ENCODE data around the gene GOLGA6L10. TPM values are rescaled to one million over a fixed set of nuclear protein-coding genes. Genes with fewer than 3 reads are reported as not detected.

GOLGA6L10 gene
- total and polyA plus RNA-seq, 2 of the 4 experiments (the other 2 are of a cell fraction) = under 0.01 to 0.79 TPM

DNA sequence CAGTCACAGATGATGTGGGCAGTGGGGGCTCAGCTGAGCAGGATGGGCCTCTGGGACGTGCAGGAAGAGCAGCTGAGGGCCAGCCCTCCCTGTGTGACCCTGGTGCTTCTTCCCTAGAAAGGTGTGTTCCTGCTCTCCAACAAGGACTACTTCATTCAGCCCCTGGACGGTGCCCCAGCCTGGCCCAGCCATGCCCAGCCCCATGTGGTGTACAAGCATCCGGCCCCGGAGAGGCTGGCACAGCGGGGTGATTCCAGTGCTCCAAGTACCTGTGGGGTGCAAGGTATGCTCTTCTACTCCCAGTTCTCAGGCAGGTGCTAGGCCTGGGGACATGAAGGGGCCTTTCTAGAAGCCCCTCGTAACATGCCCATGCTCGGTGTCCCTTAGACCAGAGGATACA is 48.4 kb downstream of the GOLGA6L10 start:
- ATAC-seq (ENCODE audit: low read depth) (no peak), DNase-seq (no peak)
- H2AK9ac ChIP-seq (replicated peaks; ENCODE audit: low read depth, low read length, poor library complexity) = peak overlapping the region; percentile 28
- no peak overlapping the region for H3K14ac ChIP-seq (replicated peaks; ENCODE audit: low read depth, low read length)
- no peaks in the 10 kb centered on the region for H3K9me3 ChIP-seq (ENCODE audit: control insufficient read depth, insufficient read depth, low read length)
- no peaks in the 10 kb centered on the region; the same call in 1 of the 2 replicates for H3K9me1 ChIP-seq (ENCODE audit: insufficient read depth, low read length)
- no peaks in the 10 kb centered on the region for H4K20me1 ChIP-seq (ENCODE audit: insufficient read depth, low read length)
- in situ Hi-C loops (cut with MboI; ENCODE audit: low sequenced_read_pairs) = no loop called here
- no peak overlapping the region for H2AK5ac ChIP-seq (ENCODE audit: low read depth, low read length)
- H2BK5ac ChIP-seq (ENCODE audit: low read depth, low read length, poor library complexity, severe bottlenecking) = no peak overlapping the region
- H4K91ac ChIP-seq (ENCODE audit: insufficient read depth, low read depth, low read length) = no peak overlapping the region
- H3K56ac ChIP-seq (ENCODE audit: extremely low read depth, insufficient read depth, low read length) = no peak overlapping the region
- H3K23ac ChIP-seq (ENCODE audit: low read depth, low read length) = no peak overlapping the region
- H2AFZ ChIP-seq (replicated peaks; ENCODE audit: low read length, poor library complexity) = peak overlapping the region; percentile 63
- dilution Hi-C loops (cut with HindIII; ENCODE audit: low sequenced_read_pairs, unreplicated experiment) = no loop called here
- intact Hi-C loops (cut with micrococcal nuclease) = no loop called here
- H3K79me1 ChIP-seq (ENCODE audit: low read depth in 1 of 2, low read length in 2 of 2) = no peaks in the 10 kb centered on the region
- H3K4ac ChIP-seq (ENCODE audit: low read depth, low read length) = no peak overlapping the region
- no peak overlapping the region for H3K4me3 ChIP-seq (ENCODE audit: insufficient read depth, low read depth, low read length)
- no TSS peak for BruUV-seq (replicated peaks)
- no peak overlapping the region for H3K9ac ChIP-seq (ENCODE audit: low read depth, low read length)
- 70% methylated on average over 2 of the region's 7 CpGs; no CpG with 5 or more reads in 1 of the 2 experiments for WGBS, 2 experiments (ENCODE audit: extremely low coverage in 2 of 2, insufficient read length in 1 of 2)
- no peak overlapping the region for H3K4me2 ChIP-seq (ENCODE audit: low read depth, low read length)
- no peaks in the 10 kb centered on the region for H3K4me1 ChIP-seq (ENCODE audit: control insufficient read depth, insufficient read depth, low read length)
- peaks cover 20% of the 10 kb centered on the region for H3K27me3 ChIP-seq (ENCODE audit: control insufficient read depth, insufficient read depth, low read length)
- CTCF ChIA-PET = no interaction called here
- H4K5ac ChIP-seq (ENCODE audit: low read depth, low read length) = no peak overlapping the region
- H2BK20ac ChIP-seq (ENCODE audit: low read depth, low read length) = no peak overlapping the region
- H3K36me3 ChIP-seq (ENCODE audit: control insufficient read depth, insufficient read depth, low read length) = no peaks in the 10 kb centered on the region
- no peak overlapping the region for H3K27ac ChIP-seq (ENCODE audit: insufficient read depth, low read length)
- H3K18ac ChIP-seq (ENCODE audit: low read depth, low read length) = no peak overlapping the region
- H4K8ac ChIP-seq (ENCODE audit: low read depth in 2 of 2, low read length in 2 of 2) = no peak overlapping the region
- H2BK15ac ChIP-seq (ENCODE audit: low read depth, low read length) = no peak overlapping the region
- POLR2A ChIA-PET (ENCODE audit: unreplicated experiment) = no interaction called here
- H2BK120ac ChIP-seq (ENCODE audit: low read depth, low read length) = no peak overlapping the region
- TF ChIP-seq, protein P1, sequence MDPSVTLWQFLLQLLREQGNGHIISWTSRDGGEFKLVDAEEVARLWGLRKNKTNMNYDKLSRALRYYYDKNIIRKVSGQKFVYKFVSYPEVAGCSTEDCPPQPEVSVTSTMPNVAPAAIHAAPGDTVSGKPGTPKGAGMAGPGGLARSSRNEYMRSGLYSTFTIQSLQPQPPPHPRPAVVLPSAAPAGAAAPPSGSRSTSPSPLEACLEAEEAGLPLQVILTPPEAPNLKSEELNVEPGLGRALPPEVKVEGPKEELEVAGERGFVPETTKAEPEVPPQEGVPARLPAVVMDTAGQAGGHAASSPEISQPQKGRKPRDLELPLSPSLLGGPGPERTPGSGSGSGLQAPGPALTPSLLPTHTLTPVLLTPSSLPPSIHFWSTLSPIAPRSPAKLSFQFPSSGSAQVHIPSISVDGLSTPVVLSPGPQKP (IDR thresholded peaks at IDR 0.05; ENCODE audit: borderline replicate concordance, low read depth, low read length) = no peak
- TF ChIP-seq, protein P2, sequence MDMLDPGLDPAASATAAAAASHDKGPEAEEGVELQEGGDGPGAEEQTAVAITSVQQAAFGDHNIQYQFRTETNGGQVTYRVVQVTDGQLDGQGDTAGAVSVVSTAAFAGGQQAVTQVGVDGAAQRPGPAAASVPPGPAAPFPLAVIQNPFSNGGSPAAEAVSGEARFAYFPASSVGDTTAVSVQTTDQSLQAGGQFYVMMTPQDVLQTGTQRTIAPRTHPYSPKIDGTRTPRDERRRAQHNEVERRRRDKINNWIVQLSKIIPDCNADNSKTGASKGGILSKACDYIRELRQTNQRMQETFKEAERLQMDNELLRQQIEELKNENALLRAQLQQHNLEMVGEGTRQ (IDR thresholded peaks at IDR 0.05; ENCODE audit: low read depth, low read length) = no peak
- TF ChIP-seq CEBPB (IDR thresholded peaks at IDR 0.05; ENCODE audit: low read depth, low read length) (no peak), MAZ (IDR thresholded peaks at IDR 0.05; ENCODE audit: borderline replicate concordance, low read depth, low read length) (no peak), RAD21 (IDR thresholded peaks at IDR 0.05; ENCODE audit: low read length) (no peak), BHLHE40 (IDR thresholded peaks at IDR 0.05; ENCODE audit: low read depth, low read length) (no peak), NFE2L2 (IDR thresholded peaks at IDR 0.05; ENCODE audit: low read depth, low read length) (no peak), MAFK (IDR thresholded peaks at IDR 0.05; ENCODE audit: low read depth, low read length) (no peak), RFX5 (IDR thresholded peaks at IDR 0.05; ENCODE audit: low read depth, low read length) (no peak), POLR2A (IDR thresholded peaks at IDR 0.05; ENCODE audit: low read depth, low read length) (no peak), SMC3 (IDR thresholded peaks at IDR 0.05; ENCODE audit: low read depth, low read length) (no peak), MXI1 (IDR thresholded peaks at IDR 0.05; ENCODE audit: borderline replicate concordance, low read depth, low read length) (no peak), CHD1 (IDR thresholded peaks at IDR 0.05; ENCODE audit: low read depth, low read length) (no peak), FOS (IDR thresholded peaks at IDR 0.05; ENCODE audit: low read depth, low read length) (no peak), RCOR1 (IDR thresholded peaks at IDR 0.05; ENCODE audit: insufficient replicate concordance, low read length) (no peak)
- TF ChIP-seq, protein P3, sequence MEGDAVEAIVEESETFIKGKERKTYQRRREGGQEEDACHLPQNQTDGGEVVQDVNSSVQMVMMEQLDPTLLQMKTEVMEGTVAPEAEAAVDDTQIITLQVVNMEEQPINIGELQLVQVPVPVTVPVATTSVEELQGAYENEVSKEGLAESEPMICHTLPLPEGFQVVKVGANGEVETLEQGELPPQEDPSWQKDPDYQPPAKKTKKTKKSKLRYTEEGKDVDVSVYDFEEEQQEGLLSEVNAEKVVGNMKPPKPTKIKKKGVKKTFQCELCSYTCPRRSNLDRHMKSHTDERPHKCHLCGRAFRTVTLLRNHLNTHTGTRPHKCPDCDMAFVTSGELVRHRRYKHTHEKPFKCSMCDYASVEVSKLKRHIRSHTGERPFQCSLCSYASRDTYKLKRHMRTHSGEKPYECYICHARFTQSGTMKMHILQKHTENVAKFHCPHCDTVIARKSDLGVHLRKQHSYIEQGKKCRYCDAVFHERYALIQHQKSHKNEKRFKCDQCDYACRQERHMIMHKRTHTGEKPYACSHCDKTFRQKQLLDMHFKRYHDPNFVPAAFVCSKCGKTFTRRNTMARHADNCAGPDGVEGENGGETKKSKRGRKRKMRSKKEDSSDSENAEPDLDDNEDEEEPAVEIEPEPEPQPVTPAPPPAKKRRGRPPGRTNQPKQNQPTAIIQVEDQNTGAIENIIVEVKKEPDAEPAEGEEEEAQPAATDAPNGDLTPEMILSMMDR (conservative IDR thresholded peaks at IDR 0.05; ENCODE audit: low read depth, low read length) = no peak
